Motor neuron (in vitro differentiated cells): ENCODE results near the gene GPR143. TPM values are rescaled to one million over a fixed set of nuclear protein-coding genes. Genes with fewer than 3 reads are reported as not detected.

Experiments used
- ATAC-seq, 8 experiments: fragments of 200-7000 bp; cut with Tn5 transposase; replicated peaks in 6 of 8; 2 replicates each; pipeline ENCODE4 v1.8.0; 2021; ENCODE audit warnings: mild to moderate bottlenecking in 8 of 8, moderate library complexity in 8 of 8
- H3K27ac ChIP-seq, 2 donors: fragments of 250-450 bp; sonication (Bioruptor Pico); 2 replicates each; pipeline ENCODE4 v1.9.0; 2021; ENCODE audit warnings: antibody characterized with exemption in 2 of 2, mild to moderate bottlenecking in 2 of 2, moderate library complexity in 1 of 2
- H3K4me1 ChIP-seq, 2 donors: fragments of 250-450 bp; sonication (Bioruptor Pico); replicated peaks in 1 of 2; 2 replicates each; pipeline ENCODE4 v1.6.1; 2021; ENCODE audit warnings: antibody characterized with exemption in 2 of 2, mild to moderate bottlenecking in 2 of 2, moderate library complexity in 1 of 2
- H3K4me3 ChIP-seq, 5 donors: fragments of 250-450 bp; sonication (Bioruptor Pico); 2 replicates each; pipeline ENCODE4 v1.9.0; 2021; ENCODE audit warnings: antibody characterized with exemption in 5 of 5, mild to moderate bottlenecking in 5 of 5, moderate library complexity in 4 of 5
- WGBS, 10 experiments: fragments of 450-650 bp; shearing (Covaris generic); methylation state at CpG; one replicate each; pipeline ENCODE4 v1.0.0; 2022; 5-methylcytosine and 5-hydroxymethylcytosine counted together
- in situ Hi-C, 9 experiments: fragments of 400-800 bp; cut with MboI; loops; one replicate each; pipeline ENCODE4 v1.15.0; 2021; ENCODE audit warnings: low sequenced_read_pairs in 9 of 9, low pct_unique_long_range_greater_than_20kb in 2 of 9; ENCODE audit not compliant: unreplicated experiment in 9 of 9
- total RNA-seq, 8 experiments: library from RNA; unstranded; fragments of 300-600 nt; gene quantifications; 2 replicates each; pipeline versions ENCODE4 v1.2.3 to v1.2.4, GENCODE V29; 2022

GPR143 gene
- total RNA-seq, 8 experiments from 2014 or later: 0.25 to 1.5 (median 0.63) TPM; not detected in 1

GRCh38 chrX:9676738-9677097 is 88.9 kb downstream of the GPR143 start:
- H3K27ac ChIP-seq: no peak overlapping the region
- 50 to 100% (median 100%) methylated on average over 1 to 3 of the region's 6 CpGs; no CpG with 5 or more reads in 3 of the 10 experiments for WGBS, 10 experiments
- in situ Hi-C loops: loop anchor here in 1 of 9 experiments (25.0 kb wide), 1 partner anchor 864 kb away; the partner anchor contains the start of gene FAM9A
- no peak for ATAC-seq
- no peak overlapping the region for H3K4me3 ChIP-seq
- H3K4me1 ChIP-seq: no peaks in the 10 kb centered on the region

- WGBS, 10 experiments: 0 to 86% (median 69%) methylated on average over 1 to 12 of the region's 13 CpGs; no CpG with 5 or more reads in 6 of the 10 experiments
- in situ Hi-C loops: loop anchor here in 1 of 9 experiments (25.0 kb wide), 1 partner anchor 864 kb away; the partner anchor contains the start of gene FAM9A
- Histone ChIP-seq H3K4me1 (no peaks in the 10 kb centered on the region), H3K4me3 (no peak overlapping the region), H3K27ac (no peak overlapping the region)
- ATAC-seq: no peak
Observed at GRCh38 chrX:9676306-9676705, 89.3 kb downstream of the GPR143 start.

Other genes with a start within 250 kb of the GPR143 start
- gene SHROOM2, start 20.6 kb upstream of the GPR143 start, total RNA-seq: 10 to 100 TPM in 5 of 8 experiments, 1 to 10 TPM in 3; 2.5 to 65.1 (median 18.8) TPM
- gene CLDN34, start 201.5 kb upstream of the GPR143 start, total RNA-seq: under 1 TPM in 5 of 8 experiments, not detected in 3; 0.45 to 0.90 (median 0.64) TPM